GM23338 (cell line): Measurements from ENCODE around the gene EFCAB13. TPM values are rescaled to one million over a fixed set of nuclear protein-coding genes. Genes with fewer than 3 reads are reported as not detected.

Experiments
- ATAC-seq: fragments of 200-7000 bp; cut with Tn5 transposase; 3 replicates; pipeline ENCODE4 v1.9.1; 2020
- DNase-seq: peaks from one replicate; pipeline ENCODE4 v3.0.0-alpha.2; 2015; ENCODE audit warnings: low spot score
- H2AFZ ChIP-seq: fragments of 200-600 bp; sonication (generic); 2 replicates; pipeline ENCODE4 v1.8.0; 2016; ENCODE audit warnings: antibody characterized with exemption, mild to moderate bottlenecking, moderate library complexity
- H3F3A ChIP-seq: fragments of 200-600 bp; sonication (generic); replicated peaks from 2 replicates; pipeline ENCODE4 v1.8.0; 2017; ENCODE audit warnings: antibody characterized with exemption, mixed run types, low read depth
- H3K27ac ChIP-seq: fragments of 200-600 bp; sonication (generic); 2 replicates; pipeline ENCODE4 v1.6.1; 2016; ENCODE audit warnings: low read depth
- H3K27me3 ChIP-seq: fragments of 200-600 bp; sonication (generic); 2 replicates; pipeline ENCODE4 v1.8.0; 2016; ENCODE audit warnings: mild to moderate bottlenecking, mixed run types, moderate library complexity; ENCODE audit not compliant: insufficient read depth
- H3K36me3 ChIP-seq: fragments of 200-600 bp; sonication (generic); 2 replicates; pipeline ENCODE4 v1.8.0; 2016; ENCODE audit warnings: mild to moderate bottlenecking; ENCODE audit not compliant: insufficient read depth
- H3K4me1 ChIP-seq: fragments of 200-600 bp; sonication (generic); 2 replicates; pipeline ENCODE4 v1.8.0; 2016; ENCODE audit warnings: mild to moderate bottlenecking, moderate library complexity; ENCODE audit not compliant: insufficient read depth
- H3K4me2 ChIP-seq: fragments of 200-600 bp; sonication (generic); 2 replicates; pipeline ENCODE4 v1.7.1; 2017; ENCODE audit warnings: mixed run types
- H3K4me3 ChIP-seq: fragments of 200-600 bp; sonication (generic); 2 replicates; pipeline ENCODE4 v1.6.1; 2016; ENCODE audit warnings: mixed run types
- H3K79me2 ChIP-seq: fragments of 200-600 bp; sonication (generic); replicated peaks from 2 replicates; pipeline ENCODE4 v1.8.0; 2017; ENCODE audit warnings: mild to moderate bottlenecking; ENCODE audit not compliant: insufficient read depth
- H3K9me2 ChIP-seq: fragments of 200-600 bp; sonication (generic); 2 replicates; pipeline ENCODE4 v1.8.0; 2017; ENCODE audit not compliant: insufficient read depth
- H4K20me1 ChIP-seq: fragments of 200-600 bp; sonication (generic); replicated peaks from 2 replicates; pipeline ENCODE4 v1.8.0; 2017; ENCODE audit warnings: mild to moderate bottlenecking; ENCODE audit not compliant: insufficient read depth
- H3K27ac Mint-ChIP-seq: 2 replicates; pipeline ENCODE4 v1.8.0; 2020; ENCODE audit warnings: inconsistent platforms, mild to moderate bottlenecking, moderate library complexity, mixed read lengths
- H3K27me3 Mint-ChIP-seq: 3 replicates; pipeline ENCODE4 v1.8.0; 2022; ENCODE audit warnings: low read depth, mild to moderate bottlenecking, moderate library complexity, mixed read lengths, inconsistent platforms; ENCODE audit not compliant: insufficient read depth, poor library complexity
- H3K36me3 Mint-ChIP-seq: 3 replicates; pipeline ENCODE4 v1.8.0; 2021; ENCODE audit warnings: low read depth, mild to moderate bottlenecking, inconsistent platforms, moderate library complexity, mixed read lengths
- H3K4me1 Mint-ChIP-seq: 3 replicates; pipeline ENCODE4 v1.8.0; 2020; ENCODE audit warnings: mild to moderate bottlenecking, inconsistent platforms, mixed read lengths
- H3K4me3 Mint-ChIP-seq: 3 replicates; pipeline ENCODE4 v1.8.0; 2021; ENCODE audit warnings: moderate library complexity, mild to moderate bottlenecking, inconsistent platforms, mixed read lengths
- H3K9me3 Mint-ChIP-seq: 3 replicates; pipeline ENCODE4 v1.8.0; 2020; ENCODE audit warnings: moderate library complexity, mild to moderate bottlenecking, inconsistent platforms, mixed read lengths
- EZH2 ChIP-seq: fragments of 200-600 bp; sonication (generic); IDR thresholded peaks from one replicate; pipeline ENCODE4 v1.8.0; 2017; ENCODE audit warnings: antibody characterized with exemption, mild to moderate bottlenecking, low read depth; ENCODE audit not compliant: unreplicated experiment
- EZH2phosphoT487 ChIP-seq: fragments of 200-600 bp; sonication (generic); IDR thresholded peaks from one replicate; pipeline ENCODE4 v1.8.1; 2018; ENCODE audit warnings: antibody characterized with exemption; ENCODE audit not compliant: unreplicated experiment
- JUNB ChIP-seq: IDR thresholded peaks from one replicate; pipeline ENCODE4 v1.6.1; 2016; ENCODE audit warnings: antibody characterized with exemption; ENCODE audit not compliant: unreplicated experiment
- NANOG ChIP-seq: IDR thresholded peaks from 2 replicates; pipeline ENCODE4 v1.6.1; 2016; ENCODE audit warnings: antibody characterized with exemption, borderline replicate concordance
- POLR2AphosphoS5 ChIP-seq: IDR thresholded peaks from 2 replicates; pipeline ENCODE4 v1.6.1; 2016; ENCODE audit warnings: antibody characterized with exemption, low read depth
- REST ChIP-seq: IDR thresholded peaks from one replicate; pipeline ENCODE4 v1.6.1; 2018; ENCODE audit warnings: antibody characterized with exemption; ENCODE audit not compliant: unreplicated experiment
- STAT1 ChIP-seq: IDR thresholded peaks from one replicate; pipeline ENCODE4 v1.6.1; 2016; ENCODE audit warnings: antibody characterized with exemption; ENCODE audit not compliant: unreplicated experiment
- ZNF114 ChIP-seq: fragments of 250-450 bp; sonication (Bioruptor Pico); IDR thresholded peaks from 2 replicates; pipeline ENCODE4 v1.5.0; 2020; ENCODE audit warnings: mild to moderate bottlenecking, moderate library complexity
- ZNF331 ChIP-seq: fragments of 250-450 bp; sonication (Bioruptor Pico); IDR thresholded peaks from 2 replicates; pipeline ENCODE4 v1.5.0; 2020; ENCODE audit warnings: low read depth, mild to moderate bottlenecking, moderate library complexity
- polyA plus RNA-seq: library from polyadenylated mRNA; unstranded; fragments of >200 nt; fragmentation: Nextera tagmentation; extraction: Ambion mirVana; gene quantifications from 2 replicates; pipeline ENCODE4 v1.2.1, GENCODE V29; 2016
- total RNA-seq: library from RNA; depleted of rRNA; stranded (reverse); fragments of >200 nt; shearing (Covaris generic); gene quantifications from 2 replicates; pipeline ENCODE4 v1.2.3, GENCODE V29; 2014
- TF ChIP-seq, protein P1 (sequence below), 2 experiments: fragments of 200-600 bp in 1 of 2; sonication (generic) in 1 of 2; conservative IDR thresholded peaks; 2 replicates each; pipeline versions ENCODE4 v1.5.1 to v1.6.1; 2016 to 2017; ENCODE audit warnings: antibody characterized with exemption in 2 of 2, low read depth in 2 of 2, mild to moderate bottlenecking in 2 of 2, moderate library complexity in 1 of 2
- TF ChIP-seq, protein P2 (sequence below): fragments of 250-450 bp; sonication (Bioruptor Pico); IDR thresholded peaks from 2 replicates; pipeline ENCODE4 v1.5.0; 2020; ENCODE audit warnings: mild to moderate bottlenecking, moderate library complexity

Gene EFCAB13
- total and polyA plus RNA-seq, 2 experiments from 2014 or later: 4.1 to 5.4 TPM

DNA sequence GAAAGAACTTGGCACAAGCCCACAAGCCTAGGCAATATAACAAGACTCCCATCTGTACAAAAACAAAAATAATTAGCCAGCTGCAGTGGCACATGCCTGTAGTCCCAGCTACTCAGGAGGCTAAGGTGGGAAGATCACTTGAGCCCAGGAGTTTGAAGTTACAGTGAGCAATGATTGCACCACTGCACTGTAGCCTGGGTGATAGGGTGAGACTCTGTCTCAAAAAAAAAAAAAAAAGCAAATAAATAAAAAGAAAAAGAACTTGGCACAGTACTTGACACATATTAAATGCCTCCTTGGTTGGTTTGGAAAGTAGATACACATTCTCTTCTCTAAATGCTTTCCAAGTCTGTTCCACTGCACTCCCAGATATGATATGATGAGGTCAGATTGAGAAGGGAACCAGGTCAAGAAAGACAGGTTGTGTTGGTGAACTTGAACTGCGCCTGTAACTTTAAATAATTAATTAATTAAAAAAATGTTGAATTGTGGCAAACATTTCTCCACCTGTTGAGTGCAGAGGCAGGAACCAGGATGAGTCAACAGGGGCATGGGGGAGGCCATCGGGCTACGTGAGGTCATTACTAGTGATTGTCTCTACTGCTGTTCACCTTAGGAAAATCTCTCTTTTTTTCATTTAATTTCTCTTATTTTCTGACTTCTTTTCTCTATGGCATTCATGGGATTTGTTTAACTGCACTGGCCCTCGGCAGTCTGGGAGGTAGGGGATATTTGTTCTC lies 25.9 kb upstream of the EFCAB13 start (continued):
- no peak for TF ChIP-seq REST
- TF ChIP-seq ZNF331 (CRISPR knock-in tag): no peak
- TF ChIP-seq EZH2: no peak
- no peak for TF ChIP-seq NANOG
- TF ChIP-seq STAT1: no peak
- TF ChIP-seq, protein P1, sequence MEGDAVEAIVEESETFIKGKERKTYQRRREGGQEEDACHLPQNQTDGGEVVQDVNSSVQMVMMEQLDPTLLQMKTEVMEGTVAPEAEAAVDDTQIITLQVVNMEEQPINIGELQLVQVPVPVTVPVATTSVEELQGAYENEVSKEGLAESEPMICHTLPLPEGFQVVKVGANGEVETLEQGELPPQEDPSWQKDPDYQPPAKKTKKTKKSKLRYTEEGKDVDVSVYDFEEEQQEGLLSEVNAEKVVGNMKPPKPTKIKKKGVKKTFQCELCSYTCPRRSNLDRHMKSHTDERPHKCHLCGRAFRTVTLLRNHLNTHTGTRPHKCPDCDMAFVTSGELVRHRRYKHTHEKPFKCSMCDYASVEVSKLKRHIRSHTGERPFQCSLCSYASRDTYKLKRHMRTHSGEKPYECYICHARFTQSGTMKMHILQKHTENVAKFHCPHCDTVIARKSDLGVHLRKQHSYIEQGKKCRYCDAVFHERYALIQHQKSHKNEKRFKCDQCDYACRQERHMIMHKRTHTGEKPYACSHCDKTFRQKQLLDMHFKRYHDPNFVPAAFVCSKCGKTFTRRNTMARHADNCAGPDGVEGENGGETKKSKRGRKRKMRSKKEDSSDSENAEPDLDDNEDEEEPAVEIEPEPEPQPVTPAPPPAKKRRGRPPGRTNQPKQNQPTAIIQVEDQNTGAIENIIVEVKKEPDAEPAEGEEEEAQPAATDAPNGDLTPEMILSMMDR (conservative IDR thresholded peaks at IDR 0.05; ENCODE audit: low read depth in 2 of 2): no peak
- no peak for TF ChIP-seq ZNF114 (CRISPR knock-in tag)
- no peak for TF ChIP-seq POLR2AphosphoS5
- no peak for TF ChIP-seq EZH2phosphoT487

GRCh38 chr17:47298712-47299111 lies 25.0 kb upstream of the EFCAB13 start:
- Histone ChIP-seq H3K36me3 (no peaks in the 10 kb centered on the region), H3K4me1 (no peaks in the 10 kb centered on the region), H2AFZ (no peak overlapping the region), H3K79me2 (no peaks in the 10 kb centered on the region), H3K9me2 (no peaks in the 10 kb centered on the region), H3K27ac (no peak overlapping the region), H3F3A (no peaks in the 10 kb centered on the region), H3K4me3 (no peak overlapping the region), H4K20me1 (no peaks in the 10 kb centered on the region), H3K4me2 (no peak overlapping the region), H3K27me3 (no peaks in the 10 kb centered on the region)
- Mint-ChIP-seq H3K36me3 (no peaks in the 10 kb centered on the region), H3K27me3 (peaks cover 9% of the 10 kb centered on the region), H3K4me1 (peaks cover 2% of the 10 kb centered on the region; the same call in 1 of the 3 replicates), H3K27ac (no peak overlapping the region), H3K9me3 (no peaks in the 10 kb centered on the region), H3K4me3 (no peak overlapping the region)
- DNase-seq (no peak), ATAC-seq (no peak)
- no peak for TF ChIP-seq JUNB
- TF ChIP-seq, protein P2, sequence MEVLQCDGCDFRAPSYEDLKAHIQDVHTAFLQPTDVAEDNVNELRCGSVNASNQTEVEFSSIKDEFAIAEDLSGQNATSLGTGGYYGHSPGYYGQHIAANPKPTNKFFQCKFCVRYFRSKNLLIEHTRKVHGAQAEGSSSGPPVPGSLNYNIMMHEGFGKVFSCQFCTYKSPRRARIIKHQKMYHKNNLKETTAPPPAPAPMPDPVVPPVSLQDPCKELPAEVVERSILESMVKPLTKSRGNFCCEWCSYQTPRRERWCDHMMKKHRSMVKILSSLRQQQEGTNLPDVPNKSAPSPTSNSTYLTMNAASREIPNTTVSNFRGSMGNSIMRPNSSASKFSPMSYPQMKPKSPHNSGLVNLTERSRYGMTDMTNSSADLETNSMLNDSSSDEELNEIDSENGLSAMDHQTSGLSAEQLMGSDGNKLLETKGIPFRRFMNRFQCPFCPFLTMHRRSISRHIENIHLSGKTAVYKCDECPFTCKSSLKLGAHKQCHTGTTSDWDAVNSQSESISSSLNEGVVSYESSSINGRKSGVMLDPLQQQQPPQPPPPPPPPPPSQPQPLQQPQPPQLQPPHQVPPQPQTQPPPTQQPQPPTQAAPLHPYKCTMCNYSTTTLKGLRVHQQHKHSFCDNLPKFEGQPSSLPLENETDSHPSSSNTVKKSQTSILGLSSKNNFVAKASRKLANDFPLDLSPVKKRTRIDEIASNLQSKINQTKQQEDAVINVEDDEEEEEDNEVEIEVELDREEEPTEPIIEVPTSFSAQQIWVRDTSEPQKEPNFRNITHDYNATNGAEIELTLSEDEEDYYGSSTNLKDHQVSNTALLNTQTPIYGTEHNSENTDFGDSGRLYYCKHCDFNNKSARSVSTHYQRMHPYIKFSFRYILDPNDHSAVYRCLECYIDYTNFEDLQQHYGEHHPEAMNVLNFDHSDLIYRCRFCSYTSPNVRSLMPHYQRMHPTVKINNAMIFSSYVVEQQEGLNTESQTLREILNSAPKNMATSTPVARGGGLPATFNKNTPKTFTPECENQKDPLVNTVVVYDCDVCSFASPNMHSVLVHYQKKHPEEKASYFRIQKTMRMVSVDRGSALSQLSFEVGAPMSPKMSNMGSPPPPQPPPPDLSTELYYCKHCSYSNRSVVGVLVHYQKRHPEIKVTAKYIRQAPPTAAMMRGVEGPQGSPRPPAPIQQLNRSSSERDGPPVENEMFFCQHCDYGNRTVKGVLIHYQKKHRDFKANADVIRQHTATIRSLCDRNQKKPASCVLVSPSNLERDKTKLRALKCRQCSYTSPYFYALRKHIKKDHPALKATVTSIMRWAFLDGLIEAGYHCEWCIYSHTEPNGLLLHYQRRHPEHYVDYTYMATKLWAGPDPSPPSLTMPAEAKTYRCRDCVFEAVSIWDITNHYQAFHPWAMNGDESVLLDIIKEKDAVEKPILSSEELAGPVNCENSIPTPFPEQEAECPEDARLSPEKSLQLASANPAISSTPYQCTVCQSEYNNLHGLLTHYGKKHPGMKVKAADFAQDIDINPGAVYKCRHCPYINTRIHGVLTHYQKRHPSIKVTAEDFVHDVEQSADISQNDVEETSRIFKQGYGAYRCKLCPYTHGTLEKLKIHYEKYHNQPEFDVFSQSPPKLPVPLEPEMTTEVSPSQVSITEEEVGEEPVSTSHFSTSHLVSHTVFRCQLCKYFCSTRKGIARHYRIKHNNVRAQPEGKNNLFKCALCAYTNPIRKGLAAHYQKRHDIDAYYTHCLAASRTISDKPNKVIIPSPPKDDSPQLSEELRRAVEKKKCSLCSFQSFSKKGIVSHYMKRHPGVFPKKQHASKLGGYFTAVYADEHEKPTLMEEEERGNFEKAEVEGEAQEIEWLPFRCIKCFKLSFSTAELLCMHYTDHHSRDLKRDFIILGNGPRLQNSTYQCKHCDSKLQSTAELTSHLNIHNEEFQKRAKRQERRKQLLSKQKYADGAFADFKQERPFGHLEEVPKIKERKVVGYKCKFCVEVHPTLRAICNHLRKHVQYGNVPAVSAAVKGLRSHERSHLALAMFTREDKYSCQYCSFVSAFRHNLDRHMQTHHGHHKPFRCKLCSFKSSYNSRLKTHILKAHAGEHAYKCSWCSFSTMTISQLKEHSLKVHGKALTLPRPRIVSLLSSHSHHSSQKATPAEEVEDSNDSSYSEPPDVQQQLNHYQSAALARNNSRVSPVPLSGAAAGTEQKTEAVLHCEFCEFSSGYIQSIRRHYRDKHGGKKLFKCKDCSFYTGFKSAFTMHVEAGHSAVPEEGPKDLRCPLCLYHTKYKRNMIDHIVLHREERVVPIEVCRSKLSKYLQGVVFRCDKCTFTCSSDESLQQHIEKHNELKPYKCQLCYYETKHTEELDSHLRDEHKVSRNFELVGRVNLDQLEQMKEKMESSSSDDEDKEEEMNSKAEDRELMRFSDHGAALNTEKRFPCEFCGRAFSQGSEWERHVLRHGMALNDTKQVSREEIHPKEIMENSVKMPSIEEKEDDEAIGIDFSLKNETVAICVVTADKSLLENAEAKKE (CRISPR knock-in tag): no peak
- TF ChIP-seq, protein P1 (conservative IDR thresholded peaks at IDR 0.05; ENCODE audit: low read depth in 2 of 2): no peak
- no peak for TF ChIP-seq ZNF114 (CRISPR knock-in tag)
